ENCODE measurements around the gene CFAP43. TPM values are rescaled to one million over a fixed set of nuclear protein-coding genes. Genes with fewer than 3 reads are reported as not detected.

CFAP43 gene
- total and polyA plus RNA-seq, 2 of the 8 experiments (the other 6 are each of a cell fraction or from before 2014, with no cell fraction given) = 0.11 to 0.27 TPM

DNA sequence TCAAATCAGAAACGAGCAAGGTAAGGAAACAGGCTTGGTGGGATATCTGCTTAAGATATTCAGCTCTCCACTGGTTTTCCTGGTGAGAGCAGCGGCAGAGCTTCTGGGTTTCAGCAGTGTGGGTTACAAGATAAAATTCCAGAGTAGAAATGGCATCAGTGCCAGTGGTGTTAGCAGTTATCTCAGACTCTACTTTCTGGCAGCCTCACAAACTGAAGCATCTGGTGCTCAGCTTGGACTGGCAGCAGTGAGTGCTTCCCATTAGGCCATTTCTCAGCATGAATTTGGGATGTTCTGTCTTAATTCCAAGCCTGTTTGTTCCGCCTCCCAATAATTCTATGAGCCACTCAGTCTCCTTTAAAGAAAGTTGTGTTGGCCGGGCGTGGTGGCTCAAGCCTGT lies 29.9 kb upstream of the CFAP43 start:
- Histone ChIP-seq H4K8ac (ENCODE audit: extremely low read depth, insufficient read depth, low read length) (no peak overlapping the region), H4K5ac (ENCODE audit: insufficient read length, low read depth, low read length) (no peak overlapping the region), H3K23ac (ENCODE audit: insufficient read length) (no peak overlapping the region), H4K20me1 (replicated peaks in 1 of 2; ENCODE audit: control insufficient read depth in 1 of 2, insufficient read depth in 2 of 2, low read length in 2 of 2) (peaks cover 4 to 7% of the 10 kb centered on the region in 2 experiments), H2AK5ac (ENCODE audit: low read depth, low read length) (no peak overlapping the region), H3K4me1 (replicated peaks in 1 of 4; ENCODE audit: control insufficient read depth in 3 of 4, insufficient read depth in 4 of 4, low read length in 3 of 4) (peaks cover 0 to under 1% (median 0%) of the 10 kb centered on the region in 4 experiments; a peak in 1 of 7 replicates), H4K91ac (replicated peaks; ENCODE audit: insufficient read length, low read length) (no peak overlapping the region), H3K27me3 (replicated peaks in 1 of 4; ENCODE audit: control insufficient read depth in 3 of 4, extremely low read depth in 1 of 4, insufficient read depth in 3 of 4, low read length in 3 of 4) (no peaks in the 10 kb centered on the region), H2BK15ac (ENCODE audit: low read length) (no peak overlapping the region), H2AFZ (ENCODE audit: low read length) (no peak overlapping the region), H2BK12ac (ENCODE audit: low read depth, low read length) (no peak overlapping the region), H3K14ac (ENCODE audit: insufficient read length) (no peak overlapping the region), H3K36me3 (ENCODE audit: control insufficient read depth in 2 of 4, insufficient read depth in 4 of 4, low read length in 3 of 4) (peaks cover 0 to 42% (median 4%) of the 10 kb centered on the region in 4 experiments; a peak in 5 of 8 replicates), H2BK20ac (ENCODE audit: low read length) (no peak overlapping the region), H2BK5ac (ENCODE audit: low read depth, low read length) (no peak overlapping the region), H2BK120ac (replicated peaks; ENCODE audit: low read depth, low read length) (no peak overlapping the region), H3K79me2 (ENCODE audit: control insufficient read depth in 1 of 2, insufficient read depth in 2 of 2, low read length in 2 of 2) (peaks cover 0 to 33% of the 10 kb centered on the region in 2 experiments; a peak in 2 of 4 replicates), H3K79me1 (ENCODE audit: low read depth, low read length) (no peaks in the 10 kb centered on the region; the same call in 1 of the 2 replicates), H3K4ac (replicated peaks; ENCODE audit: insufficient read length, low read depth, low read length) (no peak overlapping the region), H3K23me2 (ENCODE audit: low read depth, low read length) (no peaks in the 10 kb centered on the region), H3K4me3 (ENCODE audit: extremely low read depth in 1 of 4, insufficient read depth in 2 of 4, low read depth in 3 of 4, low read length in 4 of 4) (no peak overlapping the region), H3K18ac (ENCODE audit: extremely low read depth, low read length) (no peak overlapping the region), H3K27ac (ENCODE audit: low read depth, low read length) (no peak overlapping the region), H3K4me2 (ENCODE audit: insufficient read depth in 1 of 2, low read depth in 2 of 2, low read length in 2 of 2) (no peak overlapping the region), H3K9ac (replicated peaks in 1 of 4; ENCODE audit: extremely low read depth in 1 of 4, low read depth in 3 of 4, low read length in 3 of 4) (no peak overlapping the region), H3K9me3 (ENCODE audit: insufficient read depth in 2 of 2, low read depth in 1 of 2, low read length in 1 of 2) (no peaks in the 10 kb centered on the region), H3K56ac (replicated peaks; ENCODE audit: insufficient read length, low read depth, low read length) (no peak overlapping the region)
- TF ChIP-seq FOSL1 (IDR thresholded peaks at IDR 0.05; ENCODE audit: insufficient read depth, low read depth, low read length) (no peak), RFX5 (IDR thresholded peaks at IDR 0.05; ENCODE audit: borderline replicate concordance, low read depth, low read length) (no peak), HDAC2 (IDR thresholded peaks at IDR 0.05; ENCODE audit: borderline replicate concordance in 1 of 2, low read depth in 2 of 2, low read length in 2 of 2) (no peak), MAFK (IDR thresholded peaks at IDR 0.05; ENCODE audit: low read depth, low read length) (no peak), RNF2 (IDR thresholded peaks at IDR 0.05; ENCODE audit: borderline replicate concordance, low read depth, low read length, missing control alignments, poor library complexity, severe bottlenecking) (no peak), JUN (IDR thresholded peaks at IDR 0.05; ENCODE audit: low read depth, low read length) (no peak), KDM4A (IDR thresholded peaks at IDR 0.05; ENCODE audit: low read depth, low read length, severe bottlenecking) (no peak), SP4 (IDR thresholded peaks at IDR 0.05; ENCODE audit: low read length) (no peak), TAF7 (optimal IDR thresholded peaks at IDR 0.05; ENCODE audit: borderline replicate concordance, low read depth, low read length) (no peak), GABPA (IDR thresholded peaks at IDR 0.05; ENCODE audit: borderline replicate concordance, insufficient read depth, low read length) (no peak), SRF (IDR thresholded peaks at IDR 0.05; ENCODE audit: low read depth, low read length) (no peak), BCL11A (IDR thresholded peaks at IDR 0.05; ENCODE audit: low read depth in 2 of 2, low read length in 2 of 2) (no peak), TBP (IDR thresholded peaks at IDR 0.05; ENCODE audit: low read depth, low read length) (no peak)
- POLR2A ChIA-PET (ENCODE audit: partially characterized antibody) = interaction anchor here (1.3 to 1.6 kb wide), 4 partner anchors 9 to 141 kb away, joined by 3 to 4 read pairs (median 4); partner anchors contain the start of gene SFR1
- DNase-seq (ENCODE audit: low read depth in 1 of 2, low spot score in 2 of 2) = no peak
- CTCF ChIA-PET (ENCODE audit: partially characterized antibody) = interaction anchor here (0.7 to 2.0 kb wide), 3 partner anchors 8 to 234 kb away, joined by 3 to 8 read pairs (median 3); no protein-coding TSS in a partner anchor
- WGBS, 2 experiments (ENCODE audit: extremely low coverage in 1 of 2, insufficient coverage in 1 of 2, insufficient read length in 1 of 2, insufficient replicate concordance in 2 of 2, low coverage in 1 of 2, low lambda C conversion rate in 2 of 2, missing lambda C conversion rate in 1 of 2) = 95% methylated on average over 5 of the region's 5 CpGs; no CpG with 5 or more reads in 1 of the 2 experiments
- FAIRE-seq = no peak

Data from H1 (cell line).